Stimulated activated CD8-positive, alpha-beta memory T cell treated with anti-CD3 and anti-CD28 coated beads, Interleukin-12 subunit alpha, Interleukin-12 subunit beta, amount 100 ng/mL, for 1 hour (primary cell): ENCODE results near the gene AGXT.

Experiments
- DNase-seq: peaks from one replicate; pipeline ENCODE4 v3.0.0-alpha.2; 2020; ENCODE audit warnings: low read depth

The AGXT gene

GRCh38 chr2:240928476-240929363 is 60.1 kb downstream of the AGXT start:
- no peak for DNase-seq

- no peak for DNase-seq
Observed at GRCh38 chr2:240929364-240930095, 60.9 kb downstream of the AGXT start.
